Measurements from ENCODE around the gene ZCCHC18. TPM values are rescaled to one million over a fixed set of nuclear protein-coding genes. Genes with fewer than 3 reads are reported as not detected.
"Not testable (repeated sequence)": the region's sequence is repeated elsewhere in the genome, so short reads cannot be mapped to it uniquely, and the experiment has no call there.

ZCCHC18 gene
- total RNA-seq, 4 donors from 2014 or later, result 1.5 to 12.3 (median 3.7) TPM

- no peaks in the 10 kb centered on the region for H3K27me3 ChIP-seq
- TF ChIP-seq POLR2AphosphoS5 (IDR thresholded peaks at IDR 0.05) (no peak), EP300 (IDR thresholded peaks at IDR 0.05) (no peak), POLR2A (IDR thresholded peaks at IDR 0.05; ENCODE audit: low read depth) (no peak)
- TF ChIP-seq, protein P1, sequence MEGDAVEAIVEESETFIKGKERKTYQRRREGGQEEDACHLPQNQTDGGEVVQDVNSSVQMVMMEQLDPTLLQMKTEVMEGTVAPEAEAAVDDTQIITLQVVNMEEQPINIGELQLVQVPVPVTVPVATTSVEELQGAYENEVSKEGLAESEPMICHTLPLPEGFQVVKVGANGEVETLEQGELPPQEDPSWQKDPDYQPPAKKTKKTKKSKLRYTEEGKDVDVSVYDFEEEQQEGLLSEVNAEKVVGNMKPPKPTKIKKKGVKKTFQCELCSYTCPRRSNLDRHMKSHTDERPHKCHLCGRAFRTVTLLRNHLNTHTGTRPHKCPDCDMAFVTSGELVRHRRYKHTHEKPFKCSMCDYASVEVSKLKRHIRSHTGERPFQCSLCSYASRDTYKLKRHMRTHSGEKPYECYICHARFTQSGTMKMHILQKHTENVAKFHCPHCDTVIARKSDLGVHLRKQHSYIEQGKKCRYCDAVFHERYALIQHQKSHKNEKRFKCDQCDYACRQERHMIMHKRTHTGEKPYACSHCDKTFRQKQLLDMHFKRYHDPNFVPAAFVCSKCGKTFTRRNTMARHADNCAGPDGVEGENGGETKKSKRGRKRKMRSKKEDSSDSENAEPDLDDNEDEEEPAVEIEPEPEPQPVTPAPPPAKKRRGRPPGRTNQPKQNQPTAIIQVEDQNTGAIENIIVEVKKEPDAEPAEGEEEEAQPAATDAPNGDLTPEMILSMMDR (IDR thresholded peaks at IDR 0.05), result no peak
- WGBS, result 55% methylated on average over 11 of the region's 11 CpGs
- H3K4me1 ChIP-seq, result no peaks in the 10 kb centered on the region
- no peaks in the 10 kb centered on the region for H3K36me3 ChIP-seq
- intact Hi-C loops (cut with DNase I), result no loop called here
- no peaks in the 10 kb centered on the region for H3K9me3 ChIP-seq
- H3K4me3 ChIP-seq, result no peak overlapping the region
- H3K27ac ChIP-seq (replicated peaks in 1 of 4), result no peak overlapping the region
- DNase-seq (ENCODE audit: extremely low spot score), result no peak
Measured at GRCh38 chrX:104105330-104106262, 6.7 kb upstream of the ZCCHC18 start.

DNA sequence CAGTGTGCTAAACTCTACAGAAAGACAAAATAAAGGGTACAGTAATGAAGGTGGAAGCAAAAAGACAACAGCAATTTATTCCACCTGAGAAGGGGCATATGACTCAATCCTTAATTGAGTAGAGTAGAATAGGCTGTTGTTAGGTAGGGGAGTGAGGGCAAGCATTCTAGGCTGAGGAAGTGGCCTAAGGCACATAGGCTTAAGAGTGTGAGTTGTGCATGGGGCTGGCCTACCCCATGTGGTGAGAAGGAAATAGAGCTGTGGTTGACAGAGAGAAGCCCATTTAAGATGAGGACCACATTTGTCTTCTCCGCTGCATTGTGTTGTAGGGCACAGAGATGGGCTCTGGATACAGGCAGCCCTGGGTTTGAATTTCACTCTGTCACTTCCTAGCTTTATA lies 3.4 kb upstream of the ZCCHC18 start:
- intact Hi-C loops (cut with DNase I), result no loop called here
- DNase-seq (ENCODE audit: extremely low spot score), result no peak
- no peaks in the 10 kb centered on the region for H3K27me3 ChIP-seq

GRCh38 chrX:104110491-104111240 lies 1.7 kb upstream of the ZCCHC18 start:
- intact Hi-C loops (cut with DNase I); H3K27me3 ChIP-seq: not testable (repeated sequence)

More for the DNA sequence above, 3.4 kb upstream of the ZCCHC18 start:
- H3K9me3 ChIP-seq, result no peaks in the 10 kb centered on the region
- no peak overlapping the region for H3K4me3 ChIP-seq
- TF ChIP-seq EP300 (IDR thresholded peaks at IDR 0.05), result no peak
- TF ChIP-seq, protein P1 (IDR thresholded peaks at IDR 0.05), result no peak
- TF ChIP-seq POLR2A (IDR thresholded peaks at IDR 0.05; ENCODE audit: low read depth), result no peak
- TF ChIP-seq POLR2AphosphoS5 (IDR thresholded peaks at IDR 0.05), result no peak
- WGBS, result 84% methylated on average over 1 of the region's 1 CpG
- peaks cover 0 to 14% (median 5%) of the 10 kb centered on the region in 4 donors for H3K4me1 ChIP-seq
- H3K27ac ChIP-seq (replicated peaks in 1 of 4), result no peak overlapping the region
- H3K36me3 ChIP-seq, result no peaks in the 10 kb centered on the region

GRCh38 chrX:104113222-104113965 lies 1.1 kb downstream of the ZCCHC18 start:
- Histone ChIP-seq H3K4me1 (peaks cover 0 to 14% (median 5%) of the 10 kb centered on the region in 4 donors), H3K4me3 (peak overlapping the region; percentile 59 to 71 (median 62)), H3K27ac (replicated peaks in 1 of 4) (peak overlapping the region; percentile 75 to 86 (median 81)), H3K36me3 (no peaks in the 10 kb centered on the region), H3K9me3 (no peaks in the 10 kb centered on the region), H3K27me3 (no peaks in the 10 kb centered on the region)
- intact Hi-C loops (cut with DNase I), result no loop called here
- 21% methylated on average over 24 of the region's 24 CpGs for WGBS
- no peak for TF ChIP-seq POLR2A (IDR thresholded peaks at IDR 0.05; ENCODE audit: low read depth)
- TF ChIP-seq, protein P1 (IDR thresholded peaks at IDR 0.05), result peak; percentile 27 to 54 (median 42)
- no peak for DNase-seq (ENCODE audit: extremely low spot score)

More at GRCh38 chrX:104110491-104111240, 1.7 kb upstream of the ZCCHC18 start:
- not testable (repeated sequence) for H3K27ac ChIP-seq (replicated peaks in 1 of 4); H3K4me3 ChIP-seq; H3K9me3 ChIP-seq; DNase-seq (ENCODE audit: extremely low spot score); H3K36me3 ChIP-seq
- 66% methylated on average over 6 of the region's 6 CpGs for WGBS
- H3K4me1 ChIP-seq, result peaks cover 0 to 14% (median 5%) of the 10 kb centered on the region in 4 donors

All from esophagus muscularis mucosa (tissue), 4 donors.